Endothelial cell (in vitro differentiated cells): ENCODE results near the gene ZNF182. TPM values are rescaled to one million over a fixed set of nuclear protein-coding genes. Genes with fewer than 3 reads are reported as not detected.
"Not testable (repeated sequence)": the region's sequence is repeated elsewhere in the genome, so short reads cannot be mapped to it uniquely, and the experiment has no call there.

Experiments
- DNase-seq: peaks from one replicate; pipeline ENCODE4 v3.0.0; 2021; ENCODE audit warnings: low spot score
- H3K27ac Mint-ChIP-seq: one replicate; pipeline ENCODE4 v1.8.0; 2021; ENCODE audit warnings: mixed read lengths, inconsistent platforms; ENCODE audit not compliant: unreplicated experiment
- H3K27me3 Mint-ChIP-seq: one replicate; pipeline ENCODE4 v1.8.0; 2021; ENCODE audit warnings: mild to moderate bottlenecking, moderate library complexity, mixed read lengths, inconsistent platforms; ENCODE audit not compliant: unreplicated experiment
- H3K36me3 Mint-ChIP-seq: one replicate; pipeline ENCODE4 v1.8.0; 2021; ENCODE audit warnings: mild to moderate bottlenecking, low read depth, mixed read lengths, inconsistent platforms; ENCODE audit not compliant: unreplicated experiment
- H3K4me1 Mint-ChIP-seq: one replicate; pipeline ENCODE4 v1.8.0; 2021; ENCODE audit warnings: mild to moderate bottlenecking, mixed read lengths, inconsistent platforms; ENCODE audit not compliant: unreplicated experiment
- H3K4me3 Mint-ChIP-seq: one replicate; pipeline ENCODE4 v1.8.0; 2021; ENCODE audit warnings: mild to moderate bottlenecking, mixed read lengths, inconsistent platforms; ENCODE audit not compliant: unreplicated experiment
- H3K9me3 Mint-ChIP-seq: one replicate; pipeline ENCODE4 v1.8.0; 2021; ENCODE audit warnings: mixed read lengths, inconsistent platforms; ENCODE audit not compliant: unreplicated experiment
- total RNA-seq: library from RNA; stranded (reverse); fragmentation: NEBNext Ultra II Directional; extraction: Animal tissue kit (Norgen Biotek cat#: 25700); gene quantifications from one replicate; pipeline ENCODE4 v1.2.1, GENCODE V29; 2021; ENCODE audit not compliant: unreplicated experiment
- TF ChIP-seq, protein P1 (sequence below): fragments of 200-600 bp; sonication (generic); IDR thresholded peaks from one replicate; pipeline ENCODE4 v1.5.0; 2021; ENCODE audit warnings: antibody characterized with exemption; ENCODE audit not compliant: unreplicated experiment

The ZNF182 gene
- total RNA-seq, 1 donor from 2014 or later: 7.0 TPM

DNA sequence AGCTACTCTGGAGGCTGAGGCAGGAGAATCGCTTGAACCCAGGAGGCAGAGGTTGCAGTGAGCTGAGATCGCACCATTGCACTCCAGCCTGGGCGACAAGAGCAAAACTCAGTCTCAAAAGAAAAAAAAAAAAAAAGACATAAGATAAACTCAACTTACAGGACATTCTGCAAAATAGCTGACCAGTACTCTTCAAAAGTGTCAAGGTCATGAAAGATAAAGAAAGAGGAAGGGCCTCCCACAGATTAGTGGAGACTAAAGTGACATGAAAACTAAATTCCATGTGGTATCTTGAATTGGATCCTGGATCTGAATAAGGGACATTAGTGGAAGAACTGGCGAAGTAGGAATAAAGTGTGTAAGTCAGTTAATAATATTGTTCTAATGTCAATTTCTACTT lies 63.3 kb downstream of the ZNF182 start:
- Mint-ChIP-seq H3K27ac (no peak overlapping the region), H3K27me3 (no peaks in the 10 kb centered on the region), H3K9me3 (no peaks in the 10 kb centered on the region), H3K36me3 (no peaks in the 10 kb centered on the region), H3K4me1 (no peaks in the 10 kb centered on the region), H3K4me3 (no peak overlapping the region)
- TF ChIP-seq, protein P1, sequence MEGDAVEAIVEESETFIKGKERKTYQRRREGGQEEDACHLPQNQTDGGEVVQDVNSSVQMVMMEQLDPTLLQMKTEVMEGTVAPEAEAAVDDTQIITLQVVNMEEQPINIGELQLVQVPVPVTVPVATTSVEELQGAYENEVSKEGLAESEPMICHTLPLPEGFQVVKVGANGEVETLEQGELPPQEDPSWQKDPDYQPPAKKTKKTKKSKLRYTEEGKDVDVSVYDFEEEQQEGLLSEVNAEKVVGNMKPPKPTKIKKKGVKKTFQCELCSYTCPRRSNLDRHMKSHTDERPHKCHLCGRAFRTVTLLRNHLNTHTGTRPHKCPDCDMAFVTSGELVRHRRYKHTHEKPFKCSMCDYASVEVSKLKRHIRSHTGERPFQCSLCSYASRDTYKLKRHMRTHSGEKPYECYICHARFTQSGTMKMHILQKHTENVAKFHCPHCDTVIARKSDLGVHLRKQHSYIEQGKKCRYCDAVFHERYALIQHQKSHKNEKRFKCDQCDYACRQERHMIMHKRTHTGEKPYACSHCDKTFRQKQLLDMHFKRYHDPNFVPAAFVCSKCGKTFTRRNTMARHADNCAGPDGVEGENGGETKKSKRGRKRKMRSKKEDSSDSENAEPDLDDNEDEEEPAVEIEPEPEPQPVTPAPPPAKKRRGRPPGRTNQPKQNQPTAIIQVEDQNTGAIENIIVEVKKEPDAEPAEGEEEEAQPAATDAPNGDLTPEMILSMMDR: no peak
- no peak for DNase-seq

DNA sequence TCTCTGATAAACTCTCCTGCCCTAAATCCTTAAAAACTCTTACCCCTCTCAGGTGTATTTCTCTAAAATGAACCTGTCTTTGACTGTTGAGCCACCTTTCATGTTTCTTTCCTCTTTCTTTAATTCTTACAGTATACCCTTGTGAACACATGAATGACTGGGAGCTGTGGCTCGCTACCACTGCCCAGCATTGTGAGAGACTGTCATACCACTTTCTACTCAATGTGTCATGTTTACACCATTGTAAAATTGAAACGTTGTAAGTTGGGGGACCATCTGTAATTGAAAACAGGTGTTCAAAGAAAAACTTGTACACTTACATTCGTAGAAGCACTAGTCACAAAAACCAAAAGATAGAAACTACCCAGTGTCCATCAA lies 66.9 kb downstream of the ZNF182 start:
- TF ChIP-seq, protein P1: no peak
- Mint-ChIP-seq H3K4me1 (no peaks in the 10 kb centered on the region), H3K27ac (no peak overlapping the region)

DNA sequence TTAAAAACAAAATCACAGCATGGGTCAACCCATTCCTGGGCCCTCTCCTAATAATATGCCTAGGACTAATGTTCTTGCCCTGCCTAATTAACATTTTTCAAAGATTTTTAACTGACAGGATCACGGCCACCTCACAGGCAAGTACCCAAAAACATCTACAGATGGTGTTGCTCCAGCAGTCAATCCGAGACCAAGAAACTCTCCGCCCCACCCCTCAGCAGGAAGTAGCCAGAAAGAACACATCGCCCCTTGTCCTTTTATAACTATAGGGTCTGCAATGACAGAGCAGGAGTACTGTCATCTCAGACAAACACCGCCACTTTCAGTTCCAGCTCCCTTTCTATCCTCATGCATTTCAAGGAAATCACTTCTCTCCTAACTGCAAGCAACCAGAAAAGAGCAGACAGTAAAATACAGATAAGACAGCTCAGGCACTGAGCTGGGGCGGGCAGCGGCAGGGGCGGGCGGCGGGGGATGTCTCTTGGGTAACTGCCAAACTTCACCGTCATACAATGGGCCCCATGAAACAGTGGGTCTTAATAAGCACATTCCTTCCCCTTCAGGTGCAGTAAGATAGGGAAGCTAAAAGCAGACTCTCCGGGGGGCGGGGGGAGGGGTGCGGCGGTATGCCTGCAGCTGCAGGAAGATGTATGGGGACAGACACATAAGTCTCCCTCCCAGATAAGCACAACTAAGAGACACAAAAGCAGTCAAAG lies 67.4 kb downstream of the ZNF182 start:
- Mint-ChIP-seq H3K9me3 (no peaks in the 10 kb centered on the region), H3K36me3 (no peaks in the 10 kb centered on the region), H3K4me3 (no peak overlapping the region), H3K4me1 (no peaks in the 10 kb centered on the region), H3K27ac (no peak overlapping the region), H3K27me3 (no peaks in the 10 kb centered on the region)
- DNase-seq: no peak
- TF ChIP-seq, protein P1: no peak

More for the DNA sequence above, 66.9 kb downstream of the ZNF182 start:
- no peak overlapping the region for H3K4me3 Mint-ChIP-seq
- DNase-seq: no peak
- H3K36me3 Mint-ChIP-seq: no peaks in the 10 kb centered on the region
- H3K9me3 Mint-ChIP-seq: no peaks in the 10 kb centered on the region
- no peaks in the 10 kb centered on the region for H3K27me3 Mint-ChIP-seq

DNA sequence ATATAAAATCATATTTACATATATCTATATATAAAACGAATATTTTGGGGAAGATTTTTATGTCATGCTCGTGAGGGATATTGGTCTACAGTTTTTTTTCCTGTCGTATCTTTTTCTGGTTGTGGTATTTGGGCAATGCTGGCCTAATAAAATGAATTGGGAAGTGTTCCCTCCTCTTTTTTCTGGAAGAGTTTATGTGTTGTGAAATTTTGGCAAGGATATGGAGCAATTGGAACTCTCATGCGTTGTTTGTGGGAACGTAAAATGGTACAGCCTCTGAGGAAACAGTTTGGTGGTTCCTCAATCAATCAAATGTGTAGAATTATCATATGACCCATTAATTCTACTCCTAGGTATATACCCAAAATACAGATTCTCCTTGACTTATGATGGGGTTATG lies 69.8 kb downstream of the ZNF182 start:
- Mint-ChIP-seq H3K4me1 (no peaks in the 10 kb centered on the region), H3K36me3 (no peaks in the 10 kb centered on the region), H3K27me3 (no peaks in the 10 kb centered on the region), H3K27ac (no peak overlapping the region), H3K4me3 (no peak overlapping the region), H3K9me3 (no peaks in the 10 kb centered on the region)
- TF ChIP-seq, protein P1: no peak
- no peak for DNase-seq

DNA sequence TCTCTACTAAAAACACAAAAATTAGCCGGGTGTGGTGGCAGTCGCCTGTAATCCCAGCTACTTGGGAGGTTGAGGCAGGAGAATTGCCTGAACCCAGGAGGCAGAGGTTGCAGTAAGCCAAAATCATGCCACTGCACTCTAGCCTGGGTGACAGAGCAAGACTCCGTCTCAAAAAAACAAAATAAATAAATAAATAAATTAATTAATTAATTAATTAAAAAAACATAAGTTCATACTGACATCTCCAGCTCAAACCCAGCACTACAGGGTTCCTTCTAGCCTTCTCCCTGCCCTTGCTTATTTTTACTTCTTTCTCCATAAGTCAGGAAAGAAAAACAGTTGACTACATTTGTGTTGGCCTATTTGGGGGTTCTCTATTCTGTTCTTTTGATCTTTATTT lies 71.8 kb downstream of the ZNF182 start:
- not testable (repeated sequence) for H3K4me3 Mint-ChIP-seq, H3K36me3 Mint-ChIP-seq, H3K9me3 Mint-ChIP-seq, DNase-seq, H3K4me1 Mint-ChIP-seq, H3K27me3 Mint-ChIP-seq, H3K27ac Mint-ChIP-seq
